Adipose tissue (tissue), 3 donors: Measurements from ENCODE around the gene ERBB2. TPM values are rescaled to one million over a fixed set of nuclear protein-coding genes. Genes with fewer than 3 reads are reported as not detected.
"Not testable (repeated sequence)": the region's sequence is repeated elsewhere in the genome, so short reads cannot be mapped to it uniquely, and the experiment has no call there.

Experiments
- H3K27ac ChIP-seq: one replicate; pipeline ENCODE4 v1.5.1; 2013; ENCODE audit warnings: low read depth, low read length
- WGBS, 3 donors: extraction: QIAGEN DNeasy Blood & Tissue Kit; methylation state at CpG; one replicate each; pipeline ENCODE4 v1.1.7; 2013; 5-methylcytosine and 5-hydroxymethylcytosine counted together
- polyA plus RNA-seq, 3 donors: library from polyadenylated mRNA; stranded (reverse); fragments of 200-250 nt; gene quantifications; one replicate each; pipeline ENCODE4 v1.2.3, GENCODE V29; 2013
- donor health status: healthy with polysubstance abuse.
- donor health status: Bipolar disorder and iron deficiency.
- donor health status: healthy.

Gene ERBB2
- polyA plus RNA-seq, 3 donors, result 7.2 to 28.0 (median 7.4) TPM

- no peak overlapping the region for H3K27ac ChIP-seq
- WGBS, 3 donors, result 58 to 73% (median 65%) methylated on average over 5 of the region's 5 CpGs
Measured at GRCh38 chr17:39763051-39763820, 63.4 kb downstream of the ERBB2 start.

GRCh38 chr17:39764171-39764570, 64.3 kb downstream of the ERBB2 start:
- WGBS, 3 donors, result 70 to 78% (median 72%) methylated on average over 3 of the region's 3 CpGs

GRCh38 chr17:39765175-39765574, 65.3 kb downstream of the ERBB2 start:
- H3K27ac ChIP-seq, result no peak overlapping the region
- 47 to 70% (median 56%) methylated on average over 3 of the region's 3 CpGs for WGBS, 3 donors

More at GRCh38 chr17:39764171-39764570, 64.3 kb downstream of the ERBB2 start:
- H3K27ac ChIP-seq, result not testable (repeated sequence)

- no peak overlapping the region for H3K27ac ChIP-seq
- WGBS, 3 donors, result 91% methylated on average over 18 of the region's 18 CpGs
Measured at GRCh38 chr17:39765766-39766165, 65.9 kb downstream of the ERBB2 start.

GRCh38 chr17:39767147-39767546, 67.3 kb downstream of the ERBB2 start:
- H3K27ac ChIP-seq, result no peak overlapping the region
- 54 to 60% (median 59%) methylated on average over 3 of the region's 3 CpGs for WGBS, 3 donors

GRCh38 chr17:39769974-39770587, 70.2 kb downstream of the ERBB2 start:
- WGBS, 3 donors, result 62 to 69% (median 65%) methylated on average over 8 of the region's 8 CpGs
- H3K27ac ChIP-seq, result no peak overlapping the region

GRCh38 chr17:39772415-39772814, 72.6 kb downstream of the ERBB2 start:
- H3K27ac ChIP-seq, result no peak overlapping the region

GRCh38 chr17:39772987-39773934, 73.4 kb downstream of the ERBB2 start:
- 76 to 87% (median 76%) methylated on average over 7 of the region's 7 CpGs for WGBS, 3 donors
- H3K27ac ChIP-seq, result no peak overlapping the region

GRCh38 chr17:39774047-39774446, 74.2 kb downstream of the ERBB2 start:
- 81 to 91% (median 85%) methylated on average over 4 of the region's 4 CpGs for WGBS, 3 donors
- no peak overlapping the region for H3K27ac ChIP-seq

- H3K27ac ChIP-seq, result no peak overlapping the region
- WGBS, 3 donors, result 79 to 84% (median 81%) methylated on average over 2 of the region's 2 CpGs
Measured at GRCh38 chr17:39775031-39775430, 75.2 kb downstream of the ERBB2 start.

GRCh38 chr17:39776252-39776651, 76.4 kb downstream of the ERBB2 start:
- H3K27ac ChIP-seq, result no peak overlapping the region

- WGBS, 3 donors, result 36 to 60% (median 39%) methylated on average over 11 of the region's 11 CpGs
- no peak overlapping the region for H3K27ac ChIP-seq
Measured at GRCh38 chr17:39777534-39778365, 77.9 kb downstream of the ERBB2 start.

Other genes with a start within 250 kb of the ERBB2 start
- 10 to 100 TPM in 2 of 3 donors, 1 to 10 TPM in 1; 5.0 to 13.3 (median 11.7) TPM for gene MED1, start 248.8 kb upstream of the ERBB2 start, polyA plus RNA-seq
- gene CDK12, start 238.6 kb upstream of the ERBB2 start, polyA plus RNA-seq, result 10 to 100 TPM in 2 of 3 donors, 1 to 10 TPM in 1; 5.8 to 13.4 (median 12.9) TPM
- under 1 TPM in 2 of 3 donors, not detected in 1; 0.01 to 0.22 TPM for gene NEUROD2, start 92.1 kb upstream of the ERBB2 start, polyA plus RNA-seq
- 100 to 1,000 TPM in 1 of 3 donors, 10 to 100 TPM in 1, 1 to 10 TPM in 1; 8.7 to 183 (median 40.4) TPM for gene PPP1R1B, start 73.1 kb upstream of the ERBB2 start, polyA plus RNA-seq
- gene STARD3, start 62.9 kb upstream of the ERBB2 start, polyA plus RNA-seq, result 10 to 100 TPM; 42.7 to 60.8 (median 46.6) TPM
- 10 to 100 TPM in 1 of 3 donors, 1 to 10 TPM in 1, under 1 TPM in 1; 0.48 to 11.5 (median 3.8) TPM for gene TCAP, start 34.7 kb upstream of the ERBB2 start, polyA plus RNA-seq
- gene PNMT, start 31.6 kb upstream of the ERBB2 start, polyA plus RNA-seq, result 1 to 10 TPM; 2.1 to 9.8 (median 3.3) TPM
- gene PGAP3, start 12.0 kb upstream of the ERBB2 start, polyA plus RNA-seq, result 10 to 100 TPM in 2 of 3 donors, 1 to 10 TPM in 1; 8.4 to 19.9 (median 12.3) TPM
- 10 to 100 TPM; 43.2 to 79.4 (median 45.4) TPM for gene MIEN1, start 30.5 kb downstream of the ERBB2 start, polyA plus RNA-seq
- gene GRB7, start 37.9 kb downstream of the ERBB2 start, polyA plus RNA-seq, result 10 to 100 TPM in 1 of 3 donors, 1 to 10 TPM in 1, under 1 TPM in 1; 0.34 to 29.6 (median 2.8) TPM
- under 1 TPM; 0.29 to 0.62 (median 0.34) TPM for gene IKZF3, start 164.2 kb downstream of the ERBB2 start, polyA plus RNA-seq
- not detected for gene ZPBP2, start 168.1 kb downstream of the ERBB2 start, polyA plus RNA-seq
- 10 to 100 TPM in 2 of 3 donors, 1 to 10 TPM in 1; 3.8 to 24.1 (median 21.4) TPM for gene GSDMB, start 218.6 kb downstream of the ERBB2 start, polyA plus RNA-seq
- gene ORMDL3, start 227.5 kb downstream of the ERBB2 start, polyA plus RNA-seq, result 100 to 1,000 TPM in 2 of 3 donors, 10 to 100 TPM in 1; 60.2 to 215 (median 188) TPM
- gene LRRC3C, start 227.7 kb downstream of the ERBB2 start, polyA plus RNA-seq, result not detected